Renal cortex interstitium (tissue), 11 donors: ENCODE measurements around the gene FBXO38. TPM values are rescaled to one million over a fixed set of nuclear protein-coding genes. Genes with fewer than 3 reads are reported as not detected.
"Not testable (repeated sequence)": the region's sequence is repeated elsewhere in the genome, so short reads cannot be mapped to it uniquely, and the experiment has no call there.

Experiments
- DNase-seq, 11 donors: peaks; one replicate each; pipeline ENCODE4 v3.0.0-alpha.2; 2013; ENCODE audit warnings: low read depth in 9 of 11, low spot score in 4 of 11; ENCODE audit errors: extremely low read depth in 1 of 11
- polyA plus RNA-seq, 3 donors: library from polyadenylated mRNA; unstranded; fragments of 120-200 nt; gene quantifications; one replicate each; pipeline ENCODE4 v1.2.1, GENCODE V29; 2013; ENCODE audit not compliant: insufficient read length in 3 of 3

The FBXO38 gene
- polyA plus RNA-seq, 3 donors, result 39.9 to 50.6 (median 48.6) TPM

DNA sequence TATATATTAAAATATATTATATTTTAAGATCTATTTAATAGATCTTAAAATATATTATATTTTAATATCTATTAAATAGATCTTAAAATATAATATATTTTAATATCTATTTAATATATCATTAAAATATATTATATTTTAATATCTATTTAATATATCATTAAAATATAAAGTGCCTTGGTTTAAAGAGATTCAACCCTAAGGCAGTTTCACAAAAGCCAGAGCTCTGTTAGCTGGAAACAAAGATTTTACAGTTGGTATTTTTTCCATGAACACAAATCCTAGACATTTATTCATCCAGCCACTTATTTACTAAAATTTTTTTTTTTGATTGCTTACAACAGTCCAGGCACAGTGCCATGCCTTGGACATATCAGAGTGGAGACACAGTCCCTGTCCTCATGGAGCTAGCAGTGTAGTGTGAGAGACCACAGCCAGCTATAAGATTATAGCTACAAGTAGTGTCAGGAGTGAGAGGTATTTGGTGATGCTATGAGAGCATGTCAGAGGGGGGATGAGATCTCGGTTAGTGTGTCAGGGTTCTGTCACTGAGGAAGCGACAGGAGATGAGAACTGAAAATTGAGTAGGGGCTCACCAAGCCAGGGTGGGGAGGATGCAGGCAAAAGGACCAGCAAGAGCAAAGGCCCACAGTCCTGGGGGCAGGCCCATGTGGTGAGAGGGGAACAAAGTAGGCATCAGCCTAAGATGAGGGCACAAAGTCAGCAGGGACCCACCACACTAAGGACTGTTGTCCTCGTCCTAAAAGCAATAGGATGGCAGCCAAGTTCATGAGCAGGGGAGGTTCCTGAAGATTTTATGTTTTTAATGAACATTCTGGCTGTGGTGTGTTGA, 74.5 kb downstream of the FBXO38 start:
- no peak for DNase-seq

DNA sequence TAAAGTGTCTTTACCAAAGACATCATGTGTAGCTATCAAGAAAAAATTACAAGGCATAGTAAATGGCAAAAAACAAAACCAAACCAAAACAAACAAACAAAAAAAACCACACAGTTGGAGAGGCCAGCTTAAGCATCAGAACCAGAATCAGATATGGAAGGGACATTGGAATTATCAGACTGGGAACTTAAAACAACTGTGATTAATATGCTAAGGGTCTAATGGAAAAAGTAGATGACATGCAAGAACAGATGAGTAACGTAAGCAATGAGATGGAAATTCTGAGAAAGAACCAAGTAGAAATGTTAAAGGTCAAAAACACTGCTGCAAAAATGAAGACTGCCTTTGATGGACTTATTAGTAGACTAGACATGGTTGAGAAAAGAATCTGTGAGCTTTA, 75.9 kb downstream of the FBXO38 start:
- DNase-seq, result no peak

DNA sequence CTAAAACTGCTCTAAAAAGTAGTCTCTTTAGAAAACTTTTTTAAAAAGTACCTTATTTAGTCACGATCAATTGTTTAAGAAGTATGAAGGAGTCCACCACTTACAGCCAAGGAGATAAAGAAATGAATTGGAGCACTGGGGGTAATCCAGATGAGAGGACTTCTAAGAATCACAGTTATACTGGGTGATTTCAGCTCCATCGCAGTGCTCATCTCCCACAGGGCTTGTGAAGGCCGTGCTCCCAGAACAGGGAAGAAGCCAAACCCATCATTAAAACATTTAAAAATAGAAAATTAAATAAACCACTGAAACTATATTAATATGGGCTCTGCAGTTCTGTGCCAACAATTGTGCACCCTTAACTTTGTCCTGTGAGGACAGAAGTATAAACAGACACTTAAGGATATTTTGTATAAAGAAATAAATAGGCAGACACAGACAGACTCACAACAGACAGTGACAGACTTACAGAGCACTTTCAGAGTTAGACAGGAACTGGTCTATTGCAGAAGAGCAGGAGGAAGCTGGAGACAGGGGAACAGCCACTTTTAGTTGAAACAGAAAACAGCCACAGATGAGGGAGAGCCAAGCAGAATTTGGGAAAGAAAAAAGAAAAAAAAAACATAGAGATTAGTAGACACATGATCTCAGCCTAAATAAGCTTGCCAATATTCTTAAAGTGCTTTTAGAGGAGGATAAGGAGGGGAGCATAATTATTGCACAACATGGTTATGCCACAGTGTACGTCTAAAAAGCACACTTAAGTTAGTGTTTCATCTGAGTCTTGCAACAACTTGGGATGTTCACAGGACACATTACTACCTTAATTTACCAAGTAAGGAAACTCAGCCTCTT, 81.8 kb downstream of the FBXO38 start:
- no peak for DNase-seq

DNA sequence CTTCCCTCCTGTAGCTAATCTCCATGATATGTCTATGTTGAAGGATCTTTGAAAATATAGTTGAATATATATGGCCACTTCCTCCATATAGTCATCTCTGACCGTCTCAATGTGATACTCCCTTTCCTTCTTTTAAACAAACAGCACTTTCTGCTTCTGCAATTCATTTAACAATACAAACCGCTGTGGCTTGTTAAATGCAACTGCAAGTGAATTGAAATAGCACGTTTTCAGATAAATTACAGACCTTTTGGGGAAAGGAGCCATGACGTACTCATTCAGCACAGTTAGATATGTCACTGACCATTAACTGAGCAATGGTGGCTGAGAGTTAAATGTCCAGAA, 82.5 kb downstream of the FBXO38 start:
- no peak for DNase-seq

DNA sequence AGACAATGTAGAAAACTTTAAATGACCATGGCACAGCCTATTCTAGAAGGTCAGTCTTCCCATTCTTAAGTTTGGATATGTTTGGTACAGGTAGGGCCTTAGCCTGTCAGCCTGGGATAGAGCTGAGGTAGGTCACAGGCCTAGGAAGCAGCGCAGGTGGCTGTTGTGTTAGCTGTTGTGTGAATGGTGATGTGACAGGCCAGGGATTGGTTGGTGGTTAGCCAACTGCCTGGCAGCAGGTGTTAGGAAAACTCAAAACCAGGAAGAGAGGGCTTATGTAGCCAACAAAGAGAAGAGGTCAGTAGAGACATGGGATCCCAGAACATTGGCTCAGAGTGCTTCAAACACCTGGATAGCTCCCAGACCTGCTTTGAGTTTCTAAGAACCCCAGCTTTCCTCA, 84.2 kb downstream of the FBXO38 start:
- no peak for DNase-seq

DNA sequence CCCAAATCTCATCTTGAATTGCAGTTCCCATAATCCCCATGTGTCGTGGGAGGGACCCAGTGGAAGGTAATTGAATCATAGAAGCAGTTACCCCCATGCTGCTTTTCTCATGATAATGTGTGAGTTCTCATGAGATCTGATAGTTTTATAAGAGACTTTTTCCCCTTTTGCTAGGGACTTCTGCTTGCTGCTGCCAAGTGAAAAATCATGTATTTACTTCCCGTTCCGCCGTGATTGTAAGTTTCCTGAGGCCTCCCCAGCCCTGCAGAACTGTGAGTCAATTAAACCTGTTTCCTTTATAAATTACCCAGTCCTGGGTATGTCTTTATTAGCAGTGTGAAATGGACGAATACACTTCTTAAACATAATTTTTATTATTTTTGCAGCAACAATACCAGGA, 85.0 kb downstream of the FBXO38 start:
- not testable (repeated sequence) for DNase-seq

DNA sequence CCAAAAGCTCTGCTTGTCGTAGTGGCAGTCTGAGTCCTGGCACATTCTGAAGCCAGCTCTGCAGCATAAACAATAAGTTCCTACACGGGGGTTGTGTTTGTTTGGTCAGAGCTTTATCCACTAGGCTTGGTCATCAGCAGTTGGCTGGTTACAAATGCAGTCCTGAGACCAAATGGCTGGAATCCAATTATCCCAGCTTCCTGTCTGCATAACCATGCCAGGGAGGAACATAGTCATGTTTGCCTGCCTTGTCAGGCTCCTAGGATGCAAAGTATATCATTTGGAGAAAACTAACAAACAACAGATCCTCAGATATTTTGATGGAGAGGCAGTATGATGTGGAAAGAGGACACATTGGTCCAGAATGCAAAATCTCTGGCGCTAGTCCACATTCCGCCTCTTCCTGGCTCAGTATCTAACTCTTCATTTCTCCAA, 85.8 kb downstream of the FBXO38 start:
- no peak for DNase-seq

DNA sequence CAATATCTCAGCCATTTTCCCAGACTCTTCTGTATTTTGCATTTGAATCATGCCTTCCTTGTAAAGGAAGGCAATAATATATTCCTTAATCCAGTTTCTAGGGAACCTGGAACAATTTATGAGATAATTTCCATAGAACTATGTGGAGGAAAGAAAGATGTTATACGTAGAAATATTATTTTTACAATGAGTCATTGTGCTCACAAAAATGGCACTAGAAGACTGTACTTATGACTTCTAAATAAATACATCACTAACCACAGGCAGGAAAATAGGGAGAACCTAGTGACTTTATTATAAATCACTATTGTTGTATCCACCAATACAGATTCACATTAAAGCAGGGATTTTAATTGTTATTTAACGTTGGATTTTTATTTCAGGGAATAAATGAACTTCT, 87.6 kb downstream of the FBXO38 start:
- no peak for DNase-seq

DNA sequence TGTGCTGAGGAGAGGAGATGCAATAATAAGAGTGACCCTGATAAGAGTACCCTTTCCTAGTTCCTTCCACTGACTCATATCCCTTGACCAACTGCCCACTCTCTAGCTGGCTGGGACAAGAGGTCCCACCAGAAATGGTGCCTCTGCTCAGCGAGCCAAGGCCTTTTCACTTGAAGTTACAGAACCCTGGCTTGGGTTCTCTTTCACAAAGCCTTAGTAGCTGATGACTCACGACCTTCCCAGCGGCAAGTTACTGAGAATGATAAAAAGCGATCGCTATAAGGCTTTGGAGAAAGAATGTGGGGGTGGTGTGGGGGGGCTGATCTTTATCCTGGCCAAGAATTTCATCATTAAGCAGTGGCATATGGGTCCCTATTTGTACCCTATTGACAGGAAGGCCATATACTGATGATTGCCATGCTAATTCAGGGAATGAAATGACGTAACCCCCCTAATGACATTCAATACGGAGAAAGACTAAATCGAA, 90.3 kb downstream of the FBXO38 start:
- DNase-seq, result no peak

DNA sequence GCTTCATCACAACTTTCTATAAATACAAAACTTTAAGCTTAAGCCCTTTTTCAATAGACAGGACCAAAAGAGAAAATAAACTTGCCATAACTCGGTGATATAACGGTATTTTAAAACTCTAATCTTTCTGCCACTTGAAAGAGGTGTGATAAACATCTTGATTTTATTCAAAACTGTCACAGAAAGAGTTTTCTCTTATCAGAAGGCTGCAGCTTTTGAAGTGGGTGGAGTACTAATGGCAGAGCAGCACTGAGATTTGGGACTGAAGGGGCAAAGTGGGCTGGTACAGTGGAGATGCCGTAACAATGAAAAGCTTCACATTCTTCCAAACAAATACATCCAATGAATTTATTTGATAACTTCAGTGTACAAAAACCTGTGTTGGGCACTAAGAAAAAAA, 92.5 kb downstream of the FBXO38 start:
- DNase-seq, result no peak

DNA sequence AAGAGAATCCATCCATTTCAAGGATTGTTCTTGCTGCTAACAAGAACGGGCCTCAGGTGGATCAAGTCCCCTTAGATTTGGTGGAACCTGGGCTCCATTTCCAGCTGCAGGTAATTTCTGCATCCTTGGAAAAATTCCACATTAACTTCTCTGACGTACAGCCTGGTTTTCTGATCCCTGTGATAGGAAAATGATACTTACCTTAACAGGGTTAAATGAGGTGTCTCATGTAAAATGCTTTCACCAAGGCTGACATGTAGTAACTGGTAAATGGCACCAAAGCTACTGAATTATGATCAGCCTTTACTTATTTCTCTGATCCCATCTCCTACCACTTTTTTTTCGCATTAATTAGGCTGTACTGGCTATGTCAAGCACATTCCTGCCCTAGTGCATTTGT, 93.7 kb downstream of the FBXO38 start:
- no peak for DNase-seq

DNA sequence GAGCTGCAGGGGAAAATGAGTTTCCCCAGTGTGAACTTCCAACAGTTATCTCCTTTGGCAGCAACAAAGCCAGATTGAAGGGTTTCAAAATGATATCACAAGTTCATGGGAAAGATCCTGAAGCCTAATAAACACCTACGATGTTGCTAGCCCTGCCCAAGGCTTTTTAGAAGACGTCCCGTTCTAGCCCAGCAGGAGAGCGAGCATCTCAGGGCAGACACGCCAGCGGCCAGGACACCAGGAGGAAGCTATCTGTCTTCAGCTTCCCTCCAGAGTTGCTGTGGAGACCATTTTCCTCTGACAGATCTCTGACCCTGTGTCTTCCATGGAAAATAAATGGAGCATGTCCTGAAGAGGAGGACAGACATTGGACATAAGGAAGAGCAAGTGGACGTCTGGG, 98.4 kb downstream of the FBXO38 start:
- no peak for DNase-seq

DNA sequence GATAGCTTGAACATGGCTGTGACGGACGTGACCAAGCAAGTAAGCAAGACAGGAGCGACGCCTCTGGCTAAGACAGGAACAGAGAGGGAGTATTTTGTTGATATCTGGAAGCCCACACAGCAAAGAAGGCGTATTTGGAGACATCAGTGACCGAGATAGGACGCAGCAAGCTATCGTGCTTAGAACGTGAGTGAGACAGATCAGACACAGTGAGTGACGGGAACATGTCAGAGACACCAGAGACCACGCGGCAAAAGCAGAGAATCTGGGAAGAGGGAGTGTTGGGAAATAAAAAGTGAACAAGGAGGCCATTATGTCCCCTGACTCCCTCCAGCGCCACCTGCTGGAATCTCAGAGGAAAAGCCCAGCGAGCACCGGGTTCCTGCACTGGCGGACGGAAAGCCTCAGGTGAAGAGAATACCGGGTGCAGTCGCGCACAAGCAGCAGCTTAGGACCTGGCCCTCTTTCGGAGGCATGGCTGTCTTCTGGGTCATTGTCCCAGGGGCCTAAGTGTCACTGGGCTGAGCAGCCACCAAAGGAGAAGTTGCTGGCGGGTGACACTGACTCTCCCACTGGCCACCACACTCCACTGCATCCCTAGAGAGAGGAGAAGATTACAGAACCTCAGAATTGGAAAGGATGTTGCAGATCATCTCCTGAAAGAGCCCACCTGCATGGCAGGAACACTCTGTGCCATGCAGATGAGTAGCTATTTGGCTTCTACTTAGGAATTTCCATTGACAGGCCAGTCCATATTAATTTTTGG, 99.1 kb downstream of the FBXO38 start:
- DNase-seq, result peak in 7 of 11 donors; percentile 3 to 22 (median 9)

DNA sequence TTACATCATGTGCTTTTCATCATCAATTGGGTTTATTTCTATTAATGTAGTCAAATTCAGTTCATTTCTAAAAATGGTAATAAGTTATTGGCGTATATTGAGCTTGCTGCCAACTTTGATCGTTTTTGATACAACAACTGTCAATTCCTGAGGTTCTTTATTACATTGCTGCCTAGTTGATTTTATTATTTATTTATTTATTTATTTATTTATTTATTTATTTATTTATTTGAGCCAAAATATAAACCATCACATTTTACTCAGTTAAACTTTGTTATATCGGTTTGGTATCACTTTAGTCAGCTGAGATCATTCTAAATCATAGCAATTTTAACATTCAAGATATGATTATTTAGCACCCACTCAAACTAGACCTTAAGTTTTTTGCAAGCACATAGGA, 100.0 kb downstream of the FBXO38 start:
- DNase-seq, result no peak

DNA sequence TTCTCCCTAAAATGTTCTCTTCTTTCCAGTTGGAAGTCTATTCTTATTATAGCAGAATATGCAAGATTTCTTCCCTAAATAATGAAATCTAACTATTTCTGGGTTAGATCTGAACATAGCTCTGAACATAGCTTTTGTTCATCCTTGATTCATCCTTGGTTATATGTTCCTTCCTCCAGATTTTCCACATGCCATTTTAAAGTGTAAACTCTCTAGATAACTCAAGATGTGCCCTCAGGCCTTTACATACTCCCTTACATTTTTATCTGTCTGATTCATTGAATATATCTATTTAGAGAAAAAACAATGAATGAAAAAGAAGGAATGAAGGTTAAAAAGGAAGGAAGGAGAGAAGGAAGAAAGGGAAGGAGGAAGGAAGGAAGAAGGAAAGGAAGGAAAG, 100.9 kb downstream of the FBXO38 start:
- no peak for DNase-seq

DNA sequence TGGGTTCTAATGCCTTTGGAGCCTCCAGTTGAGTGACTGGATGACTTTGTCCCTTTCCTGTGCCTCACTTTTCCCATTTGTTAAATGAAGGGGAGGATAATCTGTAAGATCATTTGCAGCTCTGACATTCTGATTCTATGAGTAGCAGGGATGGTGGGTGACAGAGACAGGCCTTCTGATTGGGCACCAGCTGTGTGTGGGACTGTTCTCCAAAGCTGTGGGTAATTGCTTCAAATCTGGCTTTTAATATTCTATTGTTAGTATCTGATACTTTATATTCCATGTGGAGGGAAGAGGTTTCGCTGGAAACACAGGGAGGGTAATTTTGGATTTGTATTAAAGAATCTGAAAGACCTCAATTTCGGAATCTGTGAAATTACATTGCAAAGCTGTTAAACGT, 102.7 kb downstream of the FBXO38 start:
- no peak for DNase-seq

DNA sequence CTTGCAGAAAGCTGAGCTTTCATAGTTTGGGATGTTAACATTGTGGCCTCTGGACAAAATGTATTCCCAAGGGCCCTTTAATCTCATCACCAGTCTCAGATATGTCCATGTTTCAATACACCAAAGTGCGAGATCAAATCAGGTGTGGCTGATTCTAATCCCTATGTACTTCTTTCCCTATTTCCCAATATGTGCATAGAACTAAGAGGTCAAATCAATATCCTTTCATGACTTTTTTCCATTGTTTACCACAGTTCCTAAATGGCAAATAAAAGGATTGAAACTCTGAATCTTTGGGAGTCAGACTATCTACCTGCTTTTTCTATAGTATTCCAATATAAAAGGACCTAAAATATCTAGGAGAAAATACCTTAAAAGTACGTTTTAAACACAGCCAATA, 105.0 kb downstream of the FBXO38 start:
- no peak for DNase-seq

DNA sequence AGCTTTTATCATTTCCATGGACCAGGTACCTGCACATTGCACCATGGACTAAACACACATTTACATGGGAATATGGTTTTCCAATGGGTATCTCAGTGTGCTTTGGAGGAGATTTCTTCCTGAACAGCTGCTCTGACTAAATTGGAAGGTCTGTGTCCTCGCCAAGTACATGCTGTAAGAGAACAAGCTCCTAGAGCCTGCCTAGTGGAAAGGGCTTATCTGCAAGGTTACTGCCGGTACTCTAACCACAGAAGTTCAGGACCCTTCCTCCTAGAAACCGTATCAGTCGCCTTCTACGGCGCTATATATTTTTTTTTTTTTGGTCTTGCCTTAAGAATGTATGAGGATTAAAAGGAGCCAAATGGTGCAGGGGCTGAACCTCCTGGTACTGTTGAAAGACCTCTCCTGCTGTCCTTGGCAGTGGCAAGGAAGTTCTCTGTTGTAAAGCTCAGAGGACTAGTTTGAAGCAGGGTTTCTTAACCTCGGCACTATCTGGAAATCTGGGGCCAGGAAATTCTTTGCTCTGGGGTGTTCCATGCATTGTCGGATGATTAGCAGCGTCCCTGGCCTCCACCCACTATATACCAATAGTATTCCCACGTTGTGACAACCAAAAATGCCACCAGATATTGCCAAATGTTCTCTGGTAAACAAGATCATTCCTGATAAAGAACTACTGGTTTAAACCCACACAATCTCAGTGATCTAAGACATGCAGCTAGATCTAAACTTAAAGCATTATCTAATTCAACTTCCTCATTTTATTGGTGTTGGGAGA, 107.4 kb downstream of the FBXO38 start:
- DNase-seq, result no peak

DNA sequence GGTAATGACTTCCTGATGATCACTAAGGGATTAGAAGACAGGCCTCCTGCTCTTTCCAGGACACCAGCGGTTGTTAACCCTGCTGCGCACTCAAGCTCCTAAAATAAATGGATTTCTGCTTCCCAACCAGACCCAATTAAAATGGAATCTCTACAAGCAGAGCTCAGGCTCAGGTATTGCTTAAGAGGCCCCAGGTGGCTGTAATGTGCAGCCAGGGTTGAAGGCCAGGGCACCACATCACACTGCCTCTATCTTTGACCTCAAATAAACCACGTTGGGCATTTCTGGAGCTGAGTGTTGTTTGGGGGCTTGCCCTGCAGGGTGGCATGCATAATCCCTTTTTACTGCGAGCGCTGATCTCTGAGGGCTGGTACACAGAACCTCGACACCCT, 108.0 kb downstream of the FBXO38 start:
- no peak for DNase-seq
